Urinary bladder (tissue), 4 donors: ENCODE measurements around the gene STX5. TPM values are rescaled to one million over a fixed set of nuclear protein-coding genes. Genes with fewer than 3 reads are reported as not detected.
"Not testable (repeated sequence)": the region's sequence is repeated elsewhere in the genome, so short reads cannot be mapped to it uniquely, and the experiment has no call there.

Experiments used
- DNase-seq: peaks from one replicate; pipeline ENCODE4 v3.0.0-alpha.2; 2015; ENCODE audit errors: extremely low spot score
- H3K27ac ChIP-seq: one replicate; pipeline ENCODE4 v1.5.1; 2013; ENCODE audit warnings: low read depth, mild to moderate bottlenecking, moderate library complexity
- H3K36me3 ChIP-seq: one replicate; pipeline ENCODE4 v1.6.1; 2013; ENCODE audit warnings: mild to moderate bottlenecking, moderate library complexity; ENCODE audit not compliant: insufficient read depth
- H3K4me1 ChIP-seq: one replicate; pipeline ENCODE4 v1.6.1; 2013; ENCODE audit warnings: mild to moderate bottlenecking, moderate library complexity; ENCODE audit not compliant: insufficient read depth
- H3K4me3 ChIP-seq: one replicate; pipeline ENCODE4 v1.5.1; 2013; ENCODE audit warnings: low read depth, low read length
- WGBS: extraction: QIAGEN DNeasy Blood & Tissue Kit; methylation state at CpG from one replicate; pipeline ENCODE4 v1.1.7; 2013; 5-methylcytosine and 5-hydroxymethylcytosine counted together
- polyA plus RNA-seq: library from polyadenylated mRNA; stranded (reverse); fragments of 200-250 nt; gene quantifications from one replicate; pipeline ENCODE4 v1.2.3, GENCODE V29; 2013
- total RNA-seq: library from RNA; depleted of rRNA; stranded (reverse); fragments of >200 nt; gene quantifications from one replicate; pipeline ENCODE4 v1.2.3, GENCODE V29; 2014
- donor health status: healthy with polysubstance abuse.
- donor health status: healthy.

The STX5 gene
- total and polyA plus RNA-seq, 2 donors = 30.0 to 32.0 TPM

GRCh38 chr11:62828130-62828529, 3.7 kb downstream of the STX5 start:
- not testable (repeated sequence) for H3K4me1 ChIP-seq, DNase-seq, H3K4me3 ChIP-seq, H3K36me3 ChIP-seq, H3K27ac ChIP-seq
- 92% methylated on average over 8 of the region's 8 CpGs for WGBS

- no peak overlapping the region for H3K27ac ChIP-seq
- no peak overlapping the region for H3K4me3 ChIP-seq
- WGBS = 94% methylated on average over 3 of the region's 3 CpGs
- no peak for DNase-seq
- no peaks in the 10 kb centered on the region for H3K4me1 ChIP-seq
- peaks cover 3% of the 10 kb centered on the region for H3K36me3 ChIP-seq
Measured at GRCh38 chr11:62823677-62824076, 8.2 kb downstream of the STX5 start.

- Histone ChIP-seq H3K36me3 (peaks cover 3% of the 10 kb centered on the region), H3K27ac (no peak overlapping the region), H3K4me1 (no peaks in the 10 kb centered on the region), H3K4me3 (no peak overlapping the region)
- DNase-seq = no peak
- 91% methylated on average over 4 of the region's 4 CpGs for WGBS
Measured at GRCh38 chr11:62817129-62817528, 14.7 kb downstream of the STX5 start.

GRCh38 chr11:62816557-62816956, 15.3 kb downstream of the STX5 start:
- Histone ChIP-seq H3K4me1 (no peaks in the 10 kb centered on the region), H3K36me3 (peaks cover 3% of the 10 kb centered on the region), H3K27ac (no peak overlapping the region), H3K4me3 (no peak overlapping the region)
- 86% methylated on average over 8 of the region's 8 CpGs for WGBS
- no peak for DNase-seq

GRCh38 chr11:62811659-62812058, 20.2 kb downstream of the STX5 start:
- 69% methylated on average over 2 of the region's 2 CpGs for WGBS
- no peaks in the 10 kb centered on the region for H3K4me1 ChIP-seq

GRCh38 chr11:62810748-62811147, 21.1 kb downstream of the STX5 start:
- no peaks in the 10 kb centered on the region for H3K4me1 ChIP-seq
- H3K36me3 ChIP-seq = no peaks in the 10 kb centered on the region
- no peak for DNase-seq
- no peak overlapping the region for H3K4me3 ChIP-seq
- 38% methylated on average over 1 of the region's 1 CpG for WGBS
- H3K27ac ChIP-seq = no peak overlapping the region

More at GRCh38 chr11:62811659-62812058, 20.2 kb downstream of the STX5 start:
- Histone ChIP-seq H3K27ac (no peak overlapping the region), H3K4me3 (no peak overlapping the region), H3K36me3 (no peaks in the 10 kb centered on the region)
- DNase-seq = no peak

- Histone ChIP-seq H3K4me3 (no peak overlapping the region), H3K27ac (no peak overlapping the region), H3K36me3 (peaks cover 4% of the 10 kb centered on the region), H3K4me1 (no peaks in the 10 kb centered on the region)
- 78% methylated on average over 5 of the region's 5 CpGs for WGBS
- no peak for DNase-seq
Measured at GRCh38 chr11:62806611-62807121, 25.2 kb downstream of the STX5 start.

GRCh38 chr11:62805961-62806441, 25.9 kb downstream of the STX5 start:
- H3K36me3 ChIP-seq = peaks cover 4% of the 10 kb centered on the region
- no peak for DNase-seq
- no peak overlapping the region for H3K27ac ChIP-seq
- H3K4me3 ChIP-seq = peak overlapping the region; percentile 33
- 25% methylated on average over 12 of the region's 12 CpGs for WGBS
- H3K4me1 ChIP-seq = no peaks in the 10 kb centered on the region

GRCh38 chr11:62805076-62805892, 26.6 kb downstream of the STX5 start, which contains the start of gene NXF1:
Gene NXF1 (minus strand): TSS chr11:62805440. CDS start chr11:62805356, 84 bp downstream.
- H3K36me3 ChIP-seq = peaks cover 5% of the 10 kb centered on the region
- no peaks in the 10 kb centered on the region for H3K4me1 ChIP-seq
- H3K27ac ChIP-seq = peak within 1 kb of the TSS; percentile 80
- under 1% methylated on average over 77 of the region's 77 CpGs for WGBS
- peak within 1 kb of the TSS; percentile 95 for H3K4me3 ChIP-seq
- DNase-seq = peak; percentile 82

- whole genome bisulfite sequencing = 3% methylated on average over 14 of the region's 14 CpGs
- DNase-seq = no peak
- Histone ChIP-seq H3K4me1 (no peaks in the 10 kb centered on the region), H3K36me3 (peaks cover 6% of the 10 kb centered on the region), H3K4me3 (peak overlapping the region; percentile 95), H3K27ac (peak overlapping the region; percentile 80)
Measured at GRCh38 chr11:62804310-62805075, 27.4 kb downstream of the STX5 start.

- WGBS = 86% methylated on average over 4 of the region's 4 CpGs
- no peak for DNase-seq
- no peak overlapping the region for H3K4me3 ChIP-seq
- no peak overlapping the region for H3K27ac ChIP-seq
- no peaks in the 10 kb centered on the region for H3K4me1 ChIP-seq
- peaks cover 11% of the 10 kb centered on the region for H3K36me3 ChIP-seq
Measured at GRCh38 chr11:62801071-62801470, 30.8 kb downstream of the STX5 start.

- no peak for DNase-seq
Measured at GRCh38 chr11:62799486-62799885, 32.4 kb downstream of the STX5 start.

GRCh38 chr11:62796281-62796680, 35.6 kb downstream of the STX5 start:
- WGBS = 84% methylated on average over 7 of the region's 7 CpGs
- no peak for DNase-seq
- Histone ChIP-seq H3K4me3 (no peak overlapping the region), H3K4me1 (no peaks in the 10 kb centered on the region), H3K27ac (no peak overlapping the region), H3K36me3 (peaks cover 12% of the 10 kb centered on the region)

More at GRCh38 chr11:62799486-62799885, 32.4 kb downstream of the STX5 start:
- no peak overlapping the region for H3K27ac ChIP-seq
- no peaks in the 10 kb centered on the region for H3K4me1 ChIP-seq
- 93% methylated on average over 10 of the region's 10 CpGs for WGBS
- no peak overlapping the region for H3K4me3 ChIP-seq
- peaks cover 16% of the 10 kb centered on the region for H3K36me3 ChIP-seq
